ENCODE results near the gene MRGPRX4. TPM values are rescaled to one million over a fixed set of nuclear protein-coding genes. Genes with fewer than 3 reads are reported as not detected.

Gene MRGPRX4
- total RNA-seq, 1 experiment from 2014 or later, result not detected

- no peaks in the 10 kb centered on the region for H3K4me1 Mint-ChIP-seq (ENCODE audit: low read depth, unreplicated experiment)
- no peaks in the 10 kb centered on the region for H3K36me3 ChIP-seq (ENCODE audit: control insufficient read depth, insufficient read depth, low read length)
- ChIA-PET CTCF (no interaction called here), POLR2A (no interaction called here)
- no peaks in the 10 kb centered on the region for H3K4me1 ChIP-seq
- H3K36me3 Mint-ChIP-seq (ENCODE audit: insufficient read depth, unreplicated experiment), result no peaks in the 10 kb centered on the region
- no peak overlapping the region for H3K27ac Mint-ChIP-seq (ENCODE audit: unreplicated experiment)
- 0 out of 2 replicates have a peak, but pooled peaks cover 1% of the 10 kb centered on the region for H3K27me3 ChIP-seq (replicated peaks; ENCODE audit: control insufficient read depth, insufficient read depth, low read length)
- intact Hi-C loops (cut with micrococcal nuclease; ENCODE audit: unreplicated experiment), result no loop called here
- H3K4me3 Mint-ChIP-seq (ENCODE audit: unreplicated experiment), result no peak overlapping the region
- no TSS peak for BruUV-seq (replicated peaks)
- peaks cover 20% of the 10 kb centered on the region for H3K27me3 Mint-ChIP-seq (ENCODE audit: insufficient read depth, unreplicated experiment)
- no peak for TF ChIP-seq CTCF (IDR thresholded peaks at IDR 0.05; ENCODE audit: insufficient read depth in 1 of 2, low read depth in 1 of 2, low read length in 1 of 2, severe bottlenecking in 1 of 2, unreplicated experiment in 1 of 2)
- DNase-seq, result no peak
- no peaks in the 10 kb centered on the region for H3K9me3 Mint-ChIP-seq (ENCODE audit: unreplicated experiment)
- H3K4me3 ChIP-seq (ENCODE audit: low read depth, low read length), result no peak overlapping the region
- H3K9me3 ChIP-seq, result no peaks in the 10 kb centered on the region
Observed at GRCh38 chr11:18144243-18144642, 28.4 kb upstream of the MRGPRX4 start.

GRCh38 chr11:18145025-18145424, 27.6 kb upstream of the MRGPRX4 start:
- ChIA-PET POLR2A (no interaction called here), CTCF (no interaction called here)
- no peaks in the 10 kb centered on the region for H3K36me3 Mint-ChIP-seq (ENCODE audit: insufficient read depth, unreplicated experiment)
- no peak overlapping the region for H3K27ac Mint-ChIP-seq (ENCODE audit: unreplicated experiment)
- intact Hi-C loops (cut with micrococcal nuclease; ENCODE audit: unreplicated experiment), result no loop called here
- BruUV-seq (replicated peaks), result no TSS peak
- no peaks in the 10 kb centered on the region for H3K9me3 Mint-ChIP-seq (ENCODE audit: unreplicated experiment)
- H3K4me3 Mint-ChIP-seq (ENCODE audit: unreplicated experiment), result no peak overlapping the region
- H3K27me3 Mint-ChIP-seq (ENCODE audit: insufficient read depth, unreplicated experiment), result peaks cover 20% of the 10 kb centered on the region
- Histone ChIP-seq H3K27me3 (replicated peaks; ENCODE audit: control insufficient read depth, insufficient read depth, low read length) (0 out of 2 replicates have a peak, but pooled peaks cover 1% of the 10 kb centered on the region), H3K9me3 (no peaks in the 10 kb centered on the region), H3K4me1 (no peaks in the 10 kb centered on the region), H3K36me3 (ENCODE audit: control insufficient read depth, insufficient read depth, low read length) (no peaks in the 10 kb centered on the region), H3K4me3 (ENCODE audit: low read depth, low read length) (no peak overlapping the region)
- TF ChIP-seq CTCF (IDR thresholded peaks at IDR 0.05; ENCODE audit: insufficient read depth in 1 of 2, low read depth in 1 of 2, low read length in 1 of 2, severe bottlenecking in 1 of 2, unreplicated experiment in 1 of 2), result no peak
- DNase-seq, result no peak
- H3K4me1 Mint-ChIP-seq (ENCODE audit: low read depth, unreplicated experiment), result no peaks in the 10 kb centered on the region

- intact Hi-C loops (cut with micrococcal nuclease; ENCODE audit: unreplicated experiment), result no loop called here
Observed at GRCh38 chr11:18145837-18146236, 26.8 kb upstream of the MRGPRX4 start.

More at GRCh38 chr11:18145837-18146236, 26.8 kb upstream of the MRGPRX4 start:
- TF ChIP-seq CTCF (IDR thresholded peaks at IDR 0.05; ENCODE audit: insufficient read depth in 1 of 2, low read depth in 1 of 2, low read length in 1 of 2, severe bottlenecking in 1 of 2, unreplicated experiment in 1 of 2), result no peak
- POLR2A ChIA-PET, result no interaction called here
- H3K9me3 Mint-ChIP-seq (ENCODE audit: unreplicated experiment), result no peaks in the 10 kb centered on the region
- no peak for DNase-seq
- H3K4me3 Mint-ChIP-seq (ENCODE audit: unreplicated experiment), result no peak overlapping the region
- 0 out of 2 replicates have a peak, but pooled peaks cover 1% of the 10 kb centered on the region for H3K27me3 ChIP-seq (replicated peaks; ENCODE audit: control insufficient read depth, insufficient read depth, low read length)
- no peaks in the 10 kb centered on the region for H3K9me3 ChIP-seq
- BruUV-seq (replicated peaks), result no TSS peak
- no peak overlapping the region for H3K4me3 ChIP-seq (ENCODE audit: low read depth, low read length)
- H3K27ac Mint-ChIP-seq (ENCODE audit: unreplicated experiment), result no peak overlapping the region
- no peaks in the 10 kb centered on the region for H3K36me3 Mint-ChIP-seq (ENCODE audit: insufficient read depth, unreplicated experiment)
- no peaks in the 10 kb centered on the region for H3K4me1 ChIP-seq
- no peaks in the 10 kb centered on the region for H3K36me3 ChIP-seq (ENCODE audit: control insufficient read depth, insufficient read depth, low read length)
- H3K4me1 Mint-ChIP-seq (ENCODE audit: low read depth, unreplicated experiment), result no peaks in the 10 kb centered on the region
- CTCF ChIA-PET, result no interaction called here
- H3K27me3 Mint-ChIP-seq (ENCODE audit: insufficient read depth, unreplicated experiment), result peaks cover 23% of the 10 kb centered on the region

Measured in Caco-2 (cell line).